ENCODE measurements around the gene TRAPPC10.
A peak's percentile ranks its signal among the peaks of the same experiment; 100 is the strongest.

The TRAPPC10 gene

GRCh38 chr21:44011579-44012473 is at the start of gene TRAPPC10:
TRAPPC10 (plus strand) TSS chr21:44012309; CDS start chr21:44012494, 185 bp downstream.
- Mint-ChIP-seq H3K27me3 (no peaks in the 10 kb centered on the region), H3K27ac (peak within 1 kb of the TSS; percentile 95), H3K4me1 (ENCODE audit: low read depth) (peaks cover 46% of the 10 kb centered on the region), H3K36me3 (ENCODE audit: low read depth) (peaks cover 19% of the 10 kb centered on the region), H3K9me3 (no peaks in the 10 kb centered on the region), H3K4me3 (peak within 1 kb of the TSS; percentile 98)

GRCh38 chr21:43965911-43966585 is 46.1 kb upstream of the TRAPPC10 start:
- H3K27ac Mint-ChIP-seq, result peak overlapping the region; percentile 58
- H3K9me3 Mint-ChIP-seq, result no peaks in the 10 kb centered on the region
- peaks cover 8% of the 10 kb centered on the region for H3K4me1 Mint-ChIP-seq (ENCODE audit: low read depth)
- no peak overlapping the region for H3K4me3 Mint-ChIP-seq
- no peaks in the 10 kb centered on the region for H3K27me3 Mint-ChIP-seq
- peaks cover 44% of the 10 kb centered on the region for H3K36me3 Mint-ChIP-seq (ENCODE audit: low read depth)

DNA sequence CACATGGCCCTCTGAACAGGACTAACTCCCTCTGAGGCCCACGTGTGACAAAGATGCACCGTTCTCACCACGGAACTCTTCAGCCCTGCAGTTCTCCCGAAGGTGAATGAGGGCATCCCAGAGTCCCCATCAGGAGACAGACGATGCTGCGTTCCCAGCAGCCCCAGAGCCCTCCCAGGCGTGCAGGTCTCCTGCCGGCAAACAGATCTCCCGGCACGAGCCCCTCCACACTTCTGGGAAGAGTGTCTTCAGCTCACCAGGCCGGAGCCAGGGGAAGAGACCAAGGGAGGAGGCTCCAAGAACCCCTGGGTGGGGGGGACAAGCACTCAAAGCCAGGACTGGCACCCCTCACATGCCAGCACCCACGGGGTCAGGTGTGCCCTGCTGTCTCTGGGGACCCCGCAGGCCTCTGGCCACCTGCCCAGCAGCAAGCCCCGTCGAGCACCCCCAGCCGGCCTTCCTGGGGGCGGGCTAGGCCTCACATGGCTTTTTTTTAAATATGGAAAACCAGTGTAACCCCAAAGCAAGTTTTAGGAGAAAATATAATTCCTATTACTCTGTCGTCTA is 45.1 kb upstream of the TRAPPC10 start:
- H3K27ac Mint-ChIP-seq, result peak overlapping the region; percentile 62
- H3K4me3 Mint-ChIP-seq, result no peak overlapping the region
- peaks cover 40% of the 10 kb centered on the region for H3K36me3 Mint-ChIP-seq (ENCODE audit: low read depth)
- H3K9me3 Mint-ChIP-seq, result no peaks in the 10 kb centered on the region
- no peaks in the 10 kb centered on the region for H3K27me3 Mint-ChIP-seq
- no peaks in the 10 kb centered on the region for H3K4me1 Mint-ChIP-seq (ENCODE audit: low read depth)

DNA sequence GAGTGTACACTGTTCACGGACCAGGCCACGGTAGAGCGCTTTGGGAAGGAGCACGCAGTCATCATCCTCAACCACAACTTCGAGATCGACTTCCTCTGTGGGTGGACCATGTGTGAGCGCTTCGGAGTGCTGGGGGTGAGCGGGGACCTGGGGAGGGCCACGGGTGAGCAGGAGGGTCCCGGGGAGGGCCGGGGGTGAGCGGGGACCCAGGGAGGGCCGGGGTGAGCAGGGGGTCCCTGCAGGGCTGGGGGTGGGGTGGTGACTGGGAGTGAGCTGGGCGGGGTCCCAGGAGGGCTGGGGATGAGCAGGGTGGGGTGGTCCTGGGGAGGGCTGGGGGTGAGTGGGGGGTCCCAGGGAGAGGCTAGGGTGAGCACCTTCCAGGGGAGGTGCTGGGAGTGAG is 44.1 kb upstream of the TRAPPC10 start:
- no peak overlapping the region for H3K27ac Mint-ChIP-seq
- H3K4me3 Mint-ChIP-seq, result no peak overlapping the region
- no peaks in the 10 kb centered on the region for H3K9me3 Mint-ChIP-seq
- peaks cover 38% of the 10 kb centered on the region for H3K36me3 Mint-ChIP-seq (ENCODE audit: low read depth)
- no peaks in the 10 kb centered on the region for H3K27me3 Mint-ChIP-seq
- H3K4me1 Mint-ChIP-seq (ENCODE audit: low read depth), result no peaks in the 10 kb centered on the region

DNA sequence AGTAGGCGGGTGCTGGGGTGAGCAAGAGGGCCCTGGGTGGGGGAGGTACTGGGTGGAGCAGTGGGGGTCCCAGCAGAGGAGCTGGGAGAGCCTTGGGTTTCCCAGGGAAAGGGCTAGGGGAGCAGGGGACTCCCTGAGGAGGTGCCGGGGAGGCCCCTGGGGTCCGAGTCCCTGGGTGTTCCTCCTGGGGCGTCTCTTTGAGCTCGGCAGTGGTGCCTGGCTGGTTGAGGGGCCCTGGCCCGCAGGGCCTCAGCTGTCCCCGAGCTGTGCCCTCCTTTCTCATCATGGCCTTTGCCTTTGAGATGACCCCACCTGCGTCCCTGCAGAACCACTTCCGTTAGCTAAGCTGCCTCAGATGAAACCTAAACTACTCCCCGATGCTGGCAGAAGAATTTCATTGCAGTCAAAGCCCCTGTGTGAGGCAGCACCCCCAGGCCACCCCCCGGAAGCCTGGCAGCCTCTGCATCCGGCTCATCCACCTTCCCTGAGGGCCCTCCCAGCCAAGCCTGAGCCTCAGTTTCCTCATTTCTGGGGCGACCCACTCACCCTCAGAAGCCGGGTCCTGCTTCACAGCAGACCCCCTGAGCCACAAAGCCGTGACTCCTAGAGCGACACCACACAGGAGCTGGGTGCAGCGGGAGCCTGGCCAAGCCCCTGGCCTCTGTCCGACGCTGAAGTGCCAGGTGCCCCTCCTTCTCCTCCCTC is 43.5 kb upstream of the TRAPPC10 start:
- H3K36me3 Mint-ChIP-seq (ENCODE audit: low read depth), result peaks cover 35% of the 10 kb centered on the region
- H3K27me3 Mint-ChIP-seq, result no peaks in the 10 kb centered on the region

GRCh38 chr21:43969115-43969444 is 43.0 kb upstream of the TRAPPC10 start:
- Mint-ChIP-seq H3K27me3 (no peaks in the 10 kb centered on the region), H3K36me3 (ENCODE audit: low read depth) (peaks cover 31% of the 10 kb centered on the region), H3K9me3 (no peaks in the 10 kb centered on the region), H3K4me3 (no peak overlapping the region), H3K27ac (no peak overlapping the region), H3K4me1 (ENCODE audit: low read depth) (no peaks in the 10 kb centered on the region)

More for the DNA sequence above, 43.5 kb upstream of the TRAPPC10 start:
- no peak overlapping the region for H3K4me3 Mint-ChIP-seq
- no peaks in the 10 kb centered on the region for H3K9me3 Mint-ChIP-seq
- H3K27ac Mint-ChIP-seq, result no peak overlapping the region
- no peaks in the 10 kb centered on the region for H3K4me1 Mint-ChIP-seq (ENCODE audit: low read depth)

DNA sequence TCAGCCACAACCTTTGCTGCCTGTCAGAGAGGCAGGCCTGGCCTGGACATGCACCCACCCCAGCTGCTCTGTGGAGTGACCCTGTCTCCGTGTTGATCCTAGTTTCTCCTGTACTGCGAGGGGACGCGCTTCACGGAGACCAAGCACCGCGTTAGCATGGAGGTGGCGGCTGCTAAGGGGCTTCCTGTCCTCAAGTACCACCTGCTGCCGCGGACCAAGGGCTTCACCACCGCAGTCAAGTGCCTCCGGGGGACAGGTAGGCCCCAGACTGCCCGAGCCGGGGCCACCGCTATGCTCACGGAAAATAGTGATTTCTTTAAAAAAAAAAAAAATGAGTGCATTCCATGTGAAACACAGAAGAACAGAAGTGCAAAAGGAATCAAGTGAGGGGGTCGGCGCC is 41.6 kb upstream of the TRAPPC10 start:
- no peaks in the 10 kb centered on the region for H3K27me3 Mint-ChIP-seq
- H3K36me3 Mint-ChIP-seq (ENCODE audit: low read depth), result peaks cover 23% of the 10 kb centered on the region
- peaks cover 11% of the 10 kb centered on the region for H3K4me1 Mint-ChIP-seq (ENCODE audit: low read depth)
- H3K27ac Mint-ChIP-seq, result no peak overlapping the region
- H3K9me3 Mint-ChIP-seq, result no peaks in the 10 kb centered on the region
- no peak overlapping the region for H3K4me3 Mint-ChIP-seq

DNA sequence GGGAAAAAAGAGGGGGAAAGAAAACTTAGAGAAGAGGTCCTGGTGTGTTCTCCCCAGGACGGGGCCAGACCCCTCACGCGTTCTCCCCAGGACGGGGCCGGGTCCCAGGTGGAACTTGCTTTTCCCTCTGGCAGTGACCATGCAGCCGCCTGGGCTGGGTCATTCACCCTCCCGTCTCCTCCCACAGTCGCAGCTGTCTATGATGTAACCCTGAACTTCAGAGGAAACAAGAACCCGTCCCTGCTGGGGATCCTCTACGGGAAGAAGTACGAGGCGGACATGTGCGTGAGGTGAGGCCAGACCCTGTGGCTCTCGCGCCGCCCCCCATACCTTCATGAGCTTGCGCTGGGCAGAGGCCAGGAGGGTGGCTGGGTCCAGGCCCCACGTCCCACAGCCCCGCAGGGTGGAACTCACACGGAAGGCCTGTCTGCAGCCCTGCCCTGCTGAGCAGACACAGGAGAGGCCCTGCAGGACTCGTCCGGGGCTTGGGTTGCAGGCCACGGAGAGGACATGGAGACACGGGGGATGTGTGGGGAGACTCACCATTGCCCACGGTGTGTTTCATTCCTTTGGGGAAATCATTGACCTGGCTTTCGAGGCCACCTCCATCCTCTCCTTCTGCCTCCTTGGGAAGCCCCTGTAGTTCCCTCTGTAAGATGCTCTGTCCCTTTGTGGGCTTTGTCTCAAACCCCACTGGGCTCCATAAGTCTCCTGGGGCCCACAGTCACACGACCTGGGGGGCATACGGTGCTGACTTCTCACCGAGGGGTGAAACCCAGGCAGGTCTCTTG is 40.7 kb upstream of the TRAPPC10 start:
- no peak overlapping the region for H3K4me3 Mint-ChIP-seq
- H3K27ac Mint-ChIP-seq, result no peak overlapping the region
- H3K36me3 Mint-ChIP-seq (ENCODE audit: low read depth), result peaks cover 23% of the 10 kb centered on the region
- H3K27me3 Mint-ChIP-seq, result no peaks in the 10 kb centered on the region
- peaks cover 11% of the 10 kb centered on the region for H3K4me1 Mint-ChIP-seq (ENCODE audit: low read depth)
- no peaks in the 10 kb centered on the region for H3K9me3 Mint-ChIP-seq

GRCh38 chr21:43971992-43972255 is 40.2 kb upstream of the TRAPPC10 start:
- Mint-ChIP-seq H3K27me3 (no peaks in the 10 kb centered on the region), H3K36me3 (ENCODE audit: low read depth) (peaks cover 23% of the 10 kb centered on the region), H3K4me3 (no peak overlapping the region), H3K4me1 (ENCODE audit: low read depth) (peaks cover 11% of the 10 kb centered on the region), H3K9me3 (no peaks in the 10 kb centered on the region), H3K27ac (no peak overlapping the region)

DNA sequence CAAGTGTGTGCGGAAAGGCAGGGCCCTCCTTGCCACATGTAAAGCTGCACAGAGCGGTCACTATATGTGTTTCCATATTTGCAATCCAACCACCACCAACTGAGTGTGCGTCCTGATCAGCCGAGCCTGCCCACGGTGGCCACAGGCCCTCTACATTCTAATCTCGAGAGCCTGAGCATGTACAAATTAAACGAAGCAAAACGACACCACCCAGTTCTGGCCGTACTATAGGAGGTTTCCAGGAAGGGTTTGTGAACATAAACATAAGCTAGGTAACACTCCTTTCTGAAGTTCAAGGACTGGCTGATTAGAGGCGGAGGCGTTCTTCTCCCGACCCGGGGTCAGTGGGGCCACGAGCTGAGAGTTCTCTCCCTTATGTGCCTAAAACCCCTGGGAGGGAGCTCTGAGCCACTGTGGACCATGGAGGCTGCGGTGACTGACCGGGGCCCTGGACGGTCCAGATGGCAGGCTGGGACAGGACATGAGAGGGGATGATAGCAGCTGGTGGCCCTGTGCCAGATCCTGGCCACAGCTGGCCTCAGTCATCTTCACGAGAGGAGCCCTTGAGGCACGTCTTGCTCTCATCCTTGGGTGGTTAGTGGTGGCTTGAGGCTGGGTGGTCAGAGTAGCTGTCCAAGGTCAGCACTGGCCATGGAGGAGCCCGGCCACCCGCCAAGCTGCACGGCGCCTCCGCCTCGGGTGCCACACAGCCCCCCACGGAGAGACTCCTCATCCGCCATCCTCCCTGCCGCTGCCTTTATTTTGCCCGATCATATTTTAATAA is 39.1 kb upstream of the TRAPPC10 start:
- no peaks in the 10 kb centered on the region for H3K9me3 Mint-ChIP-seq
- H3K27ac Mint-ChIP-seq, result no peak overlapping the region
- H3K36me3 Mint-ChIP-seq (ENCODE audit: low read depth), result peaks cover 19% of the 10 kb centered on the region
- no peak overlapping the region for H3K4me3 Mint-ChIP-seq
- H3K4me1 Mint-ChIP-seq (ENCODE audit: low read depth), result peaks cover 11% of the 10 kb centered on the region
- no peaks in the 10 kb centered on the region for H3K27me3 Mint-ChIP-seq

DNA sequence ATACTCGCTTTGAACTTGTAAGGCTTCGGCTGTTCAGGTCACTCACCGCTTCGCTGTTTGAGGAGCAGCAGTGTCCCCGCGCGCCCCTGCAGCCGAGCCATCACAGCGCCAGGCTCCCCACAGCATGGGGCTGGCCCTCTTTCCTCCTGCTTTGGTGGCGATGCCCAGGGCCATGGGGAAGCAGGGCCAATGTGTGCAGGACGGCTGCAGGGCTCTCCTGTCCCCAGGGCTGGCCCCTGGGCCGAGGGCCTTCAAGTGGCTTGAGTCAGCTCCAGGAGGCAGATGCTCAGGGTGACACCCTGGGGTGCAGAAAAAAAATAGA is 38.5 kb upstream of the TRAPPC10 start:
- peaks cover 11% of the 10 kb centered on the region for H3K4me1 Mint-ChIP-seq (ENCODE audit: low read depth)
- no peaks in the 10 kb centered on the region for H3K9me3 Mint-ChIP-seq
- H3K36me3 Mint-ChIP-seq (ENCODE audit: low read depth), result peaks cover 19% of the 10 kb centered on the region
- H3K4me3 Mint-ChIP-seq, result no peak overlapping the region
- H3K27ac Mint-ChIP-seq, result no peak overlapping the region
- no peaks in the 10 kb centered on the region for H3K27me3 Mint-ChIP-seq

GRCh38 chr21:43974791-43975468 is 37.2 kb upstream of the TRAPPC10 start:
- H3K4me3 Mint-ChIP-seq, result no peak overlapping the region
- peaks cover 11% of the 10 kb centered on the region for H3K4me1 Mint-ChIP-seq (ENCODE audit: low read depth)
- H3K27ac Mint-ChIP-seq, result peak overlapping the region; percentile 77
- no peaks in the 10 kb centered on the region for H3K9me3 Mint-ChIP-seq
- no peaks in the 10 kb centered on the region for H3K27me3 Mint-ChIP-seq
- H3K36me3 Mint-ChIP-seq (ENCODE audit: low read depth), result peaks cover 14% of the 10 kb centered on the region

DNA sequence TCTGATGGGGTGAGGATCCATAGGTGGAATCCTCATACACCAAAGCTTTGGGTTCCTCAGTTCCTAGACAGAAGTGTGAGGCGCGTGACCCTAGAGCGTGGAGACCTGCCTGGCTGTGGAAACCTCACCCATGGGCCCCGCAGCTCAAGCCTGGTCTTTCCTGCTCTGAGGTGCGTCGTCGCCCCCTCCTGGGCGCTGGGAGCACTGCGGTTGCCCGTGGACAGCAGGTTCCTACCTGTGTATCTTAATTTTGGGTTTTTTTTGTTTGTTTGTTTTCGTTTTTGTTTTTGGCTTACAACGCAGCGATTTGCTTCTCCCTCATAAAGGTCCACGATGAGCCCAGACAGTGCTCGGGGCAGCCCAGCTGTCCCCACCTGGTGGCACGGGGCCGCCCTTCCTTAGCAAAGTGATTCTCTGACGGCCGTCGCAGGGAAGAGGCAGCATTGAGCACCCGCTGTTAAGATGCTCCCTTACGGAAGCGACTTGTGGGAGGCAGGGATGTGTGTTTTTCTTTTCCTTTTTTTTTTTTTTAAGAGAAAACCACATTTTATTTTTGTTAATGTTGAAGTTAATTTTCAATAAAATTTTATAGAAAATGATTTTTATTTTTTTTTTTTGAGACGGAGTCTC is 36.5 kb upstream of the TRAPPC10 start:
- H3K4me3 Mint-ChIP-seq, result no peak overlapping the region
- H3K27me3 Mint-ChIP-seq, result no peaks in the 10 kb centered on the region
- H3K4me1 Mint-ChIP-seq (ENCODE audit: low read depth), result peaks cover 11% of the 10 kb centered on the region
- H3K9me3 Mint-ChIP-seq, result no peaks in the 10 kb centered on the region
- H3K36me3 Mint-ChIP-seq (ENCODE audit: low read depth), result peaks cover 8% of the 10 kb centered on the region
- H3K27ac Mint-ChIP-seq, result peak overlapping the region; percentile 77

Data from stimulated activated naive CD8-positive, alpha-beta T cell treated with anti-CD3 and anti-CD28 coated beads, Interleukin-15, Interleukin-2, amounts not matched to agents 100 ng/mL and 50 ng/mL, for 24 hours (primary cell).